B cell (primary cell): ENCODE data around the gene LRBA. TPM values are rescaled to one million over a fixed set of nuclear protein-coding genes. Genes with fewer than 3 reads are reported as not detected.

Experiments
- ATAC-seq: fragments of 200-7000 bp; cut with Tn5 transposase; one replicate; pipeline ENCODE4 v1.10.0; 2021; ENCODE audit warnings: low read depth, mild to moderate bottlenecking, moderate number of reproducible peaks, moderate library complexity
- CTCF ChIA-PET: fragments of 350-600 bp; sonication (Branson Sonifier 250); formaldehyde crosslinking; loops from one replicate; lab custom pipeline; 2021; ENCODE audit warnings: antibody characterized with exemption, inconsistent platforms; lab: Charles Lee
- POLR2A ChIA-PET: fragments of 350-600 bp; sonication (Branson Sonifier 250); formaldehyde crosslinking; loops from one replicate; lab custom pipeline; 2021; ENCODE audit warnings: antibody characterized with exemption; lab: Charles Lee
- DNase-seq: peaks from one replicate; pipeline ENCODE4 v3.0.0; 2013
- H2AFZ ChIP-seq: 2 replicates; pipeline ENCODE4 v1.6.1; 2012; ENCODE audit warnings: mild to moderate bottlenecking, low read depth, low read length; ENCODE audit not compliant: insufficient read depth, poor library complexity, severe bottlenecking
- H3K27ac ChIP-seq, 2 donors: 1 replicate in 1 of 2; 2 replicates in 1 of 2; pipeline ENCODE4 v1.5.1; 2012 to 2013; ENCODE audit warnings: low read length in 2 of 2, mild to moderate bottlenecking in 2 of 2, moderate library complexity in 1 of 2
- H3K27me3 ChIP-seq, 4 experiments: fragments of 200-600 bp in 1 of 4; sonication (generic) in 1 of 4; replicated peaks in 1 of 4; 1 replicate in 2 of 4; 2 replicates in 2 of 4; pipeline versions ENCODE4 v1.6.1 to v1.7.0; 2013 to 2016; ENCODE audit warnings: low read length in 3 of 4, mild to moderate bottlenecking in 2 of 4, mixed read lengths in 1 of 4, moderate library complexity in 1 of 4; ENCODE audit not compliant: insufficient read depth in 4 of 4, control insufficient read depth in 3 of 4; ENCODE audit errors: control extremely low read depth in 1 of 4
- H3K36me3 ChIP-seq, 2 experiments: replicated peaks in 1 of 2; 1 replicate in 1 of 2; 2 replicates in 1 of 2; pipeline versions ENCODE4 v1.6.1 to v1.7.1; 2013; ENCODE audit warnings: low read length in 1 of 2; ENCODE audit not compliant: insufficient read depth in 2 of 2, control insufficient read depth in 1 of 2; ENCODE audit errors: control extremely low read depth in 1 of 2, extremely low read depth in 1 of 2
- H3K4me1 ChIP-seq, 2 donors: fragments of 200-600 bp in 1 of 2; sonication (generic) in 1 of 2; 1 replicate in 1 of 2; 2 replicates in 1 of 2; pipeline versions ENCODE4 v1.5.1 to v1.6.1; 2013 to 2017; ENCODE audit warnings: low read length in 2 of 2; ENCODE audit not compliant: control insufficient read depth in 2 of 2, insufficient read depth in 2 of 2
- H3K4me2 ChIP-seq: replicated peaks from 2 replicates; pipeline ENCODE3; 2012; ENCODE audit warnings: mild to moderate bottlenecking, low read depth, low read length; ENCODE audit not compliant: poor library complexity, severe bottlenecking
- H3K4me3 ChIP-seq, 5 experiments: fragments of 200-600 bp in 1 of 5; sonication (generic) in 1 of 5; 1 replicate in 3 of 5; 2 replicates in 2 of 5; pipeline versions ENCODE4 v1.5.1 to v1.7.0; 2011 to 2016; ENCODE audit warnings: low read length in 4 of 5, mild to moderate bottlenecking in 4 of 5, low read depth in 2 of 5, control low read depth in 1 of 5, moderate library complexity in 1 of 5; ENCODE audit not compliant: insufficient read depth in 1 of 5; ENCODE audit errors: control extremely low read depth in 1 of 5, extremely low read depth in 1 of 5
- H3K79me2 ChIP-seq: fragments of 200-600 bp; sonication (generic); one replicate; pipeline ENCODE4 v1.6.0; 2016; ENCODE audit warnings: low read length; ENCODE audit not compliant: control insufficient read depth, insufficient read depth
- H3K9ac ChIP-seq: fragments of 200-600 bp; sonication (generic); 2 replicates; pipeline ENCODE4 v1.6.1; 2017; ENCODE audit warnings: mild to moderate bottlenecking, low read length, moderate library complexity
- H3K9me3 ChIP-seq, 3 donors: one replicate each; pipeline versions ENCODE4 v1.6.1 to v1.7.1; 2013; ENCODE audit warnings: low read length in 2 of 3; ENCODE audit not compliant: control insufficient read depth in 2 of 3, insufficient read depth in 1 of 3; ENCODE audit errors: control extremely low read depth in 1 of 3
- H4K20me1 ChIP-seq: 2 replicates; pipeline ENCODE4 v1.6.0; 2012; ENCODE audit warnings: mild to moderate bottlenecking, low read length; ENCODE audit not compliant: insufficient read depth, control insufficient read depth, poor library complexity, severe bottlenecking
- H3K27ac Mint-ChIP-seq: one replicate; pipeline ENCODE4 v1.8.0; 2021; ENCODE audit warnings: mixed read lengths
- H3K27me3 Mint-ChIP-seq: one replicate; pipeline ENCODE4 v1.8.0; 2021; ENCODE audit warnings: mixed read lengths
- H3K4me1 Mint-ChIP-seq: one replicate; pipeline ENCODE4 v1.8.0; 2021; ENCODE audit warnings: mixed read lengths
- H3K4me3 Mint-ChIP-seq: one replicate; pipeline ENCODE4 v1.8.0; 2021; ENCODE audit warnings: mixed read lengths
- H3K9me3 Mint-ChIP-seq: one replicate; pipeline ENCODE4 v1.8.0; 2022; ENCODE audit warnings: mixed read lengths; ENCODE audit not compliant: insufficient read depth
- EZH2 ChIP-seq: IDR thresholded peaks from 2 replicates; pipeline ENCODE4 v1.6.1; 2012; ENCODE audit warnings: borderline replicate concordance, low read depth, mild to moderate bottlenecking, moderate library complexity, low read length; ENCODE audit not compliant: insufficient read depth, poor library complexity, severe bottlenecking
- WGBS: methylation state at CpG from one replicate; pipeline ENCODE4 v1.1.5; 2013; ENCODE audit warnings: missing lambda C conversion rate; ENCODE audit not compliant: insufficient coverage; 5-methylcytosine and 5-hydroxymethylcytosine counted together
- intact Hi-C: fragments of 100-400 bp; cut with micrococcal nuclease; formaldehyde crosslinking; loops from one replicate; pipeline ENCODE4 v1.10.0; 2022
- polyA plus RNA-seq: library from polyadenylated mRNA; depleted of rRNA; stranded (reverse); fragments of >200 nt; gene quantifications from 2 replicates; pipeline ENCODE4 v1.2.3, GENCODE V29; 2012
- total RNA-seq, 2 donors: library from RNA; stranded (reverse); fragments of 120-200 nt in 1 of 2; gene quantifications; 1 replicate in 1 of 2; 2 replicates in 1 of 2; pipeline versions ENCODE4 v1.2.3 to v1.2.4, GENCODE V29; 2013 to 2022
- TF ChIP-seq, protein P1 (sequence below): fragments of 200-600 bp; IDR thresholded peaks from one replicate; pipeline ENCODE4 v1.8.0; 2022; ENCODE audit warnings: antibody characterized with exemption, mild to moderate bottlenecking

Gene LRBA
- total and polyA plus RNA-seq, 2 donors (not counting 1 experiment from before 2014, with no cell fraction given) = 17.5 to 86.7 TPM

DNA sequence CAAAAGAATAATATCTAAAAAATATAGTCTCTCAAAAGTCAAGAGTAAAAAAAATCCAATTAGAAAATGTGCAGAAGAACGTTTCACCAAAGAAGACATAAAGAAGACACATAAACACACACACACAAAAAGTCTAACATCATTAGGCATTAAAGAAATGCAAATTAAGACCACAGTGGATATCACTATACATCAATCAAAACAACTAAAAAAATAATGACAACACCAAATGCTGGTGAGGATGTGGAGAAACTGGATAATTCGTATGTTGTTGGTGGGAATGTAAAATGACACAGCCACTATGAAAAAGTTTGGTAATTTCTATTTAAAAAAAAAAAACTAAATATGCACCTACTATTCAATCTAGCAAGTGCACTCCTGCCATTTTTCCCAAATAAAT is 66.4 kb downstream of the LRBA start:
- peaks cover 34% of the 10 kb centered on the region for H4K20me1 ChIP-seq
- H3K9ac ChIP-seq = no peak overlapping the region
- H3K27me3 ChIP-seq = no peaks in the 10 kb centered on the region
- peaks cover 6 to 16% of the 10 kb centered on the region in 2 donors for H3K4me1 ChIP-seq
- no peak overlapping the region for H2AFZ ChIP-seq
- no peak overlapping the region for H3K27ac Mint-ChIP-seq
- CTCF ChIA-PET = interaction anchor here (0.7 kb wide), 1 partner anchor 33 kb away, joined by 3 read pairs; no protein-coding TSS in a partner anchor
- H3K9me3 ChIP-seq = peaks cover 0 to 6% (median 0%) of the 10 kb centered on the region in 3 donors
- peaks cover 52% of the 10 kb centered on the region for H3K4me1 Mint-ChIP-seq
- WGBS = no CpG with 5 or more reads among the region's 2 CpGs
- TF ChIP-seq, protein P1, sequence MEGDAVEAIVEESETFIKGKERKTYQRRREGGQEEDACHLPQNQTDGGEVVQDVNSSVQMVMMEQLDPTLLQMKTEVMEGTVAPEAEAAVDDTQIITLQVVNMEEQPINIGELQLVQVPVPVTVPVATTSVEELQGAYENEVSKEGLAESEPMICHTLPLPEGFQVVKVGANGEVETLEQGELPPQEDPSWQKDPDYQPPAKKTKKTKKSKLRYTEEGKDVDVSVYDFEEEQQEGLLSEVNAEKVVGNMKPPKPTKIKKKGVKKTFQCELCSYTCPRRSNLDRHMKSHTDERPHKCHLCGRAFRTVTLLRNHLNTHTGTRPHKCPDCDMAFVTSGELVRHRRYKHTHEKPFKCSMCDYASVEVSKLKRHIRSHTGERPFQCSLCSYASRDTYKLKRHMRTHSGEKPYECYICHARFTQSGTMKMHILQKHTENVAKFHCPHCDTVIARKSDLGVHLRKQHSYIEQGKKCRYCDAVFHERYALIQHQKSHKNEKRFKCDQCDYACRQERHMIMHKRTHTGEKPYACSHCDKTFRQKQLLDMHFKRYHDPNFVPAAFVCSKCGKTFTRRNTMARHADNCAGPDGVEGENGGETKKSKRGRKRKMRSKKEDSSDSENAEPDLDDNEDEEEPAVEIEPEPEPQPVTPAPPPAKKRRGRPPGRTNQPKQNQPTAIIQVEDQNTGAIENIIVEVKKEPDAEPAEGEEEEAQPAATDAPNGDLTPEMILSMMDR = no peak
- TF ChIP-seq EZH2 = no peak
- no peak overlapping the region for H3K4me3 ChIP-seq
- ATAC-seq (no peak), DNase-seq (no peak)
- no peaks in the 10 kb centered on the region for H3K9me3 Mint-ChIP-seq
- no peak overlapping the region for H3K4me3 Mint-ChIP-seq
- H3K36me3 ChIP-seq = no peaks in the 10 kb centered on the region
- no peaks in the 10 kb centered on the region for H3K27me3 Mint-ChIP-seq
- intact Hi-C loops = no loop called here
- no peak overlapping the region for H3K4me2 ChIP-seq
- peaks cover 76% of the 10 kb centered on the region for H3K79me2 ChIP-seq
- H3K27ac ChIP-seq = no peak overlapping the region
- POLR2A ChIA-PET = no interaction called here

DNA sequence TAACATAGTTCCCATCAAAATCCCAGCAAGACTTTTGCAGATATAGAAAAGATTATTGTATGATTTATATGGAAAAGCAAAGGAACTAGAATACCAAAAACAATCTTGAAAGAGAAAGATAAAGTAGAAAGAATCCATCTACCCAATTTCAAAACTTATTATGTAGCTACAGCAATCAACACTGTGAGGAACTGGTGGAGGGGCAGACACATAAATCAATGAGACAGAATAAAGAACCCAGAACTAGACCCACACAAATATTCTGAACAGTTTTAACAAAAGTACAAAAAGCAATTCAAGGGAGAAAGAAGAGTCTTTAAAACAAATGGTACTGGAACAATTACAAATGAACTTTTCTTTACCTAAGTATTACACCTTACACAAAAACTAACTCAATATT is 67.0 kb downstream of the LRBA start:
- intact Hi-C loops = no loop called here
- Histone ChIP-seq H3K4me3 (no peak overlapping the region), H3K27ac (no peak overlapping the region), H3K27me3 (no peaks in the 10 kb centered on the region), H4K20me1 (peaks cover 36% of the 10 kb centered on the region), H3K9me3 (no peaks in the 10 kb centered on the region), H3K36me3 (no peaks in the 10 kb centered on the region), H3K4me2 (no peak overlapping the region), H3K4me1 (peaks cover 6 to 16% of the 10 kb centered on the region in 2 donors), H3K79me2 (peaks cover 74% of the 10 kb centered on the region), H2AFZ (no peak overlapping the region), H3K9ac (no peak overlapping the region)
- DNase-seq (no peak), ATAC-seq (no peak)
- TF ChIP-seq EZH2 = no peak
- TF ChIP-seq, protein P1 = no peak
- Mint-ChIP-seq H3K4me3 (no peak overlapping the region), H3K27me3 (no peaks in the 10 kb centered on the region), H3K27ac (no peak overlapping the region), H3K4me1 (peaks cover 55% of the 10 kb centered on the region), H3K9me3 (no peaks in the 10 kb centered on the region)
- ChIA-PET CTCF (no interaction called here), POLR2A (no interaction called here)
